Gastrocnemius medialis (tissue), 4 donors: ENCODE data around the gene HRH2. TPM values are rescaled to one million over a fixed set of nuclear protein-coding genes. Genes with fewer than 3 reads are reported as not detected.

Source experiments
- ATAC-seq, 2 donors: fragments of 150-250 bp; one replicate each; pipeline ENCODE4 v1.9.1; 2016
- DNase-seq, 2 donors: peaks; one replicate each; pipeline ENCODE4 v3.0.0-alpha.2; 2019
- H3K27ac ChIP-seq, 4 donors: fragments of 200-600 bp; sonication (generic); 1 replicate in 1 of 4; 2 replicates in 3 of 4; pipeline ENCODE4 v1.5.1; 2016 to 2018; ENCODE audit warnings: mild to moderate bottlenecking in 2 of 4, moderate library complexity in 1 of 4
- H3K27me3 ChIP-seq, 3 donors: fragments of 200-600 bp; sonication (generic) in 2 of 3; 1 replicate in 1 of 3; 2 replicates in 2 of 3; pipeline versions ENCODE4 v1.5.1 to v1.6.0; 2016 to 2019; ENCODE audit warnings: mild to moderate bottlenecking in 1 of 3, moderate library complexity in 1 of 3
- H3K36me3 ChIP-seq, 2 donors: fragments of 200-600 bp; sonication (generic) in 1 of 2; one replicate each; pipeline ENCODE4 v1.5.1; 2017 to 2018
- H3K4me1 ChIP-seq, 2 donors: fragments of 200-600 bp; sonication (generic) in 1 of 2; one replicate each; pipeline ENCODE4 v1.5.1; 2016 to 2017; ENCODE audit warnings: mild to moderate bottlenecking in 2 of 2
- H3K4me3 ChIP-seq, 4 donors: fragments of 200-600 bp; sonication (generic) in 3 of 4; 1 replicate in 1 of 4; 2 replicates in 3 of 4; pipeline ENCODE4 v1.5.1; 2016 to 2019; ENCODE audit warnings: mild to moderate bottlenecking in 2 of 4
- H3K9me3 ChIP-seq, 3 donors: fragments of 200-600 bp; sonication (generic) in 2 of 3; 1 replicate in 1 of 3; 2 replicates in 2 of 3; pipeline ENCODE4 v1.5.1; 2016 to 2019
- CTCF ChIP-seq, 5 experiments: fragments of 450-650 bp in 3 of 5; fragments of 200-600 bp in 2 of 5; sonication (generic) in 2 of 5; IDR thresholded peaks in 4 of 5; conservative IDR thresholded peaks in 1 of 5; 1 replicate in 4 of 5; 2 replicates in 1 of 5; pipeline ENCODE4 v1.5.1; 2016 to 2019; ENCODE audit warnings: antibody characterized with exemption in 5 of 5, mild to moderate bottlenecking in 3 of 5, moderate library complexity in 3 of 5
- POLR2A ChIP-seq, 2 donors: fragments of 450-650 bp; IDR thresholded peaks; one replicate each; pipeline ENCODE4 v1.6.1; 2017; ENCODE audit warnings: antibody characterized with exemption in 2 of 2, mild to moderate bottlenecking in 2 of 2, moderate library complexity in 2 of 2
- in situ Hi-C, 4 donors: fragments of 200-750 bp; cut with MboI; loops; one replicate each; pipeline versions ENCODE4 v1.15.0 to v1.8.0; 2017; ENCODE audit warnings: low sequenced_read_pairs in 4 of 4
- intact Hi-C: fragments of 100-400 bp; cut with DNase I; formaldehyde crosslinking; loops from one replicate; pipeline ENCODE4 v1.15.1; 2023; ENCODE audit warnings: low total_unique reads
- total RNA-seq, 4 donors: library from RNA; depleted of rRNA; stranded (reverse); fragments of >200 nt; gene quantifications; one replicate each; pipeline versions ENCODE4 v1.1.0 to v1.2.3, GENCODE V29; 2016

The HRH2 gene
- total RNA-seq, 4 donors from 2014 or later = 0.44 to 1.6 (median 0.76) TPM

GRCh38 chr5:175666216-175666615 is 8.3 kb downstream of the HRH2 start:
- in situ Hi-C loops = no loop called here
- ATAC-seq (no peak), DNase-seq (no peak)
- intact Hi-C loops = no loop called here
- Histone ChIP-seq H3K36me3 (no peaks in the 10 kb centered on the region), H3K4me1 (no peaks in the 10 kb centered on the region), H3K27ac (no peak overlapping the region), H3K27me3 (no peaks in the 10 kb centered on the region), H3K4me3 (no peak overlapping the region), H3K9me3 (no peaks in the 10 kb centered on the region)
- no peak for TF ChIP-seq POLR2A (IDR thresholded peaks at IDR 0.05)
- TF ChIP-seq CTCF (IDR thresholded peaks at IDR 0.05 in 4 of 5, conservative IDR thresholded peaks at IDR 0.05 in 1 of 5) = no peak

GRCh38 chr5:175668006-175668405 is 10.1 kb downstream of the HRH2 start:
- Histone ChIP-seq H3K36me3 (no peaks in the 10 kb centered on the region), H3K27ac (no peak overlapping the region), H3K9me3 (no peaks in the 10 kb centered on the region), H3K4me3 (no peak overlapping the region), H3K27me3 (no peaks in the 10 kb centered on the region), H3K4me1 (no peaks in the 10 kb centered on the region)
- in situ Hi-C loops (no loop called here), intact Hi-C loops (no loop called here)
- ATAC-seq = no peak
- no peak for TF ChIP-seq POLR2A (IDR thresholded peaks at IDR 0.05)
- no peak for TF ChIP-seq CTCF (IDR thresholded peaks at IDR 0.05 in 4 of 5, conservative IDR thresholded peaks at IDR 0.05 in 1 of 5)
- no peak for DNase-seq

GRCh38 chr5:175670372-175670771 is 12.5 kb downstream of the HRH2 start:
- Histone ChIP-seq H3K9me3 (no peaks in the 10 kb centered on the region), H3K27me3 (no peaks in the 10 kb centered on the region), H3K4me3 (no peak overlapping the region), H3K4me1 (no peaks in the 10 kb centered on the region), H3K27ac (no peak overlapping the region), H3K36me3 (no peaks in the 10 kb centered on the region)
- in situ Hi-C loops (no loop called here), intact Hi-C loops (no loop called here)
- ATAC-seq (no peak), DNase-seq (no peak)
- TF ChIP-seq POLR2A (IDR thresholded peaks at IDR 0.05) = no peak
- no peak for TF ChIP-seq CTCF (IDR thresholded peaks at IDR 0.05 in 4 of 5, conservative IDR thresholded peaks at IDR 0.05 in 1 of 5)

- H3K27ac ChIP-seq = no peak overlapping the region
- intact Hi-C loops (no loop called here), in situ Hi-C loops (no loop called here)
- DNase-seq (no peak), ATAC-seq (no peak)
- no peaks in the 10 kb centered on the region for H3K27me3 ChIP-seq
- H3K36me3 ChIP-seq = no peaks in the 10 kb centered on the region
- H3K4me3 ChIP-seq = no peak overlapping the region
- no peaks in the 10 kb centered on the region for H3K4me1 ChIP-seq
- no peaks in the 10 kb centered on the region for H3K9me3 ChIP-seq
- TF ChIP-seq CTCF (IDR thresholded peaks at IDR 0.05 in 4 of 5, conservative IDR thresholded peaks at IDR 0.05 in 1 of 5) (no peak), POLR2A (IDR thresholded peaks at IDR 0.05) (no peak)
These were observed 13.1 kb downstream of the HRH2 start for GRCh38 chr5:175671013-175671412.

GRCh38 chr5:175672976-175673648 is 15.2 kb downstream of the HRH2 start:
- Histone ChIP-seq H3K4me1 (no peaks in the 10 kb centered on the region), H3K36me3 (no peaks in the 10 kb centered on the region), H3K4me3 (no peak overlapping the region), H3K27ac (no peak overlapping the region), H3K9me3 (no peaks in the 10 kb centered on the region), H3K27me3 (no peaks in the 10 kb centered on the region)
- DNase-seq (no peak), ATAC-seq (no peak)
- TF ChIP-seq POLR2A (IDR thresholded peaks at IDR 0.05) (no peak), CTCF (IDR thresholded peaks at IDR 0.05 in 4 of 5, conservative IDR thresholded peaks at IDR 0.05 in 1 of 5) (no peak)
- intact Hi-C loops = no loop called here
- in situ Hi-C loops = no loop called here
